SK-N-SH (cell line): ENCODE data around the gene KCNG4. TPM values are rescaled to one million over a fixed set of nuclear protein-coding genes. Genes with fewer than 3 reads are reported as not detected.

Experiments used
- CTCF ChIA-PET: fragments of 300-600, 350-600 bp; formaldehyde crosslinking; extraction: SDS; loops from one replicate; lab custom pipeline; 2021; lab: Yijun Ruan, JAX
- POLR2A ChIA-PET: fragments of 350-600 bp; sonication (Branson Sonifier 250); formaldehyde crosslinking; extraction: SDS; loops from one replicate; lab custom pipeline; 2020; ENCODE audit warnings: antibody characterized with exemption, inconsistent platforms; lab: Yijun Ruan, JAX
- DNase-seq: peaks from one replicate; pipeline ENCODE4 v3.0.0; 2012
- H2AFZ ChIP-seq: fragments of 200-600 bp; sonication (generic); 2 replicates; pipeline ENCODE4 v1.8.1; 2016; ENCODE audit warnings: antibody characterized with exemption, mild to moderate bottlenecking, low read depth
- H3F3A ChIP-seq: fragments of 200-600 bp; sonication (generic); replicated peaks from 2 replicates; pipeline ENCODE3; 2016; ENCODE audit warnings: antibody characterized with exemption, mild to moderate bottlenecking; ENCODE audit not compliant: insufficient read depth
- H3K27ac ChIP-seq, 2 experiments: fragments of 200-500 bp in 1 of 2; fragments of 200-600 bp in 1 of 2; sonication (Bioruptor generic) in 1 of 2; sonication (generic), shearing (Covaris generic) in 1 of 2; 2 replicates each; pipeline versions ENCODE4 v1.5.1 to v1.6.1; 2014 to 2016; ENCODE audit warnings: low read depth in 2 of 2, inconsistent platforms in 1 of 2, low read length in 1 of 2, mild to moderate bottlenecking in 1 of 2, mixed read lengths in 1 of 2
- H3K27me3 ChIP-seq: fragments of 200-600 bp; sonication (generic), shearing (Covaris generic); 2 replicates; pipeline ENCODE4 v1.6.1; 2016; ENCODE audit warnings: mixed run types; ENCODE audit not compliant: insufficient read depth
- H3K36me3 ChIP-seq, 2 experiments: fragments of 200-500 bp in 1 of 2; fragments of 200-600 bp in 1 of 2; sonication (Bioruptor generic) in 1 of 2; sonication (generic) in 1 of 2; replicated peaks in 1 of 2; 2 replicates each; pipeline versions ENCODE3 to v1.5.1; 2014 to 2016; ENCODE audit warnings: low read length in 1 of 2, mild to moderate bottlenecking in 1 of 2; ENCODE audit not compliant: insufficient read depth in 2 of 2, control insufficient read depth in 1 of 2
- H3K4me1 ChIP-seq, 2 experiments: fragments of 200-500 bp in 1 of 2; fragments of 200-600 bp in 1 of 2; sonication (Bioruptor generic) in 1 of 2; sonication (generic), shearing (Covaris generic) in 1 of 2; 2 replicates each; pipeline versions ENCODE4 v1.5.1 to v1.6.1; 2014 to 2016; ENCODE audit warnings: low read depth in 1 of 2, low read length in 1 of 2, mixed run types in 1 of 2; ENCODE audit not compliant: insufficient read depth in 2 of 2, control insufficient read depth in 1 of 2
- H3K4me2 ChIP-seq: fragments of 200-600 bp; sonication (generic), shearing (Covaris generic); 2 replicates; pipeline ENCODE4 v1.6.1; 2017; ENCODE audit warnings: mixed run types
- H3K4me3 ChIP-seq, 2 experiments: fragments of 200-500 bp in 1 of 2; fragments of 200-600 bp in 1 of 2; sonication (Bioruptor generic) in 1 of 2; sonication (generic), shearing (Covaris generic) in 1 of 2; 2 replicates each; pipeline versions ENCODE4 v1.5.1 to v1.8.1; 2014 to 2016; ENCODE audit warnings: low read depth in 2 of 2, inconsistent platforms in 1 of 2, low read length in 1 of 2, mild to moderate bottlenecking in 1 of 2, mixed read lengths in 1 of 2, moderate library complexity in 1 of 2
- H3K79me2 ChIP-seq: fragments of 200-600 bp; sonication (generic); 2 replicates; pipeline ENCODE4 v1.8.1; 2017; ENCODE audit warnings: mild to moderate bottlenecking; ENCODE audit not compliant: insufficient read depth
- H3K9ac ChIP-seq: fragments of 200-600 bp; sonication (generic); 2 replicates; pipeline ENCODE4 v1.6.1; 2017; ENCODE audit warnings: mixed run types
- H3K9me2 ChIP-seq: fragments of 200-600 bp; sonication (generic); 2 replicates; pipeline ENCODE4 v1.6.1; 2017; ENCODE audit warnings: mixed run types
- H3K9me3 ChIP-seq: fragments of 200-600 bp; sonication (generic); 2 replicates; pipeline ENCODE4 v1.6.1; 2017; ENCODE audit warnings: mixed run types, mild to moderate bottlenecking, moderate library complexity
- H4K20me1 ChIP-seq: fragments of 200-600 bp; sonication (generic); 2 replicates; pipeline ENCODE4 v1.6.1; 2017; ENCODE audit warnings: mild to moderate bottlenecking, mixed run types; ENCODE audit not compliant: insufficient read depth
- ELF1 ChIP-seq: IDR thresholded peaks from 2 replicates; pipeline ENCODE4 v1.4.0; 2012
- EZH2phosphoT487 ChIP-seq: fragments of 200-600 bp; sonication (generic); IDR thresholded peaks from 2 replicates; pipeline ENCODE4 v1.6.1; 2017; ENCODE audit warnings: low read depth, mixed run types, mild to moderate bottlenecking, antibody characterized with exemption, moderate library complexity, borderline replicate concordance
- GABPA ChIP-seq: IDR thresholded peaks from 2 replicates; pipeline ENCODE4 v1.4.0; 2012; ENCODE audit warnings: low read depth, mild to moderate bottlenecking
- GATA2 ChIP-seq: sonication (generic); formaldehyde crosslinking; IDR thresholded peaks from 2 replicates; pipeline ENCODE4 v1.5.0; 2020; ENCODE audit warnings: mild to moderate bottlenecking, missing genetic modification reagents
- IRF3 ChIP-seq: fragments of 150-350 bp; IDR thresholded peaks from 2 replicates; pipeline ENCODE4 v1.6.1; 2016; ENCODE audit warnings: mild to moderate bottlenecking, low read depth, low read length
- MAX ChIP-seq: IDR thresholded peaks from 2 replicates; pipeline ENCODE4 v1.4.0; 2012; ENCODE audit warnings: low read depth
- MEF2A ChIP-seq: IDR thresholded peaks from 2 replicates; pipeline ENCODE4 v1.4.0; 2012; ENCODE audit warnings: low read depth, borderline replicate concordance
- PBX3 ChIP-seq: IDR thresholded peaks from 2 replicates; pipeline ENCODE4; 2012
- REST ChIP-seq: IDR thresholded peaks from 2 replicates; pipeline ENCODE4 v1.6.1; 2012; ENCODE audit warnings: mild to moderate bottlenecking, low read depth, low read length, moderate library complexity
- SIN3A ChIP-seq: IDR thresholded peaks from 2 replicates; pipeline ENCODE4 v1.6.1; 2012; ENCODE audit warnings: low read depth, mild to moderate bottlenecking, low read length, moderate library complexity, borderline replicate concordance
- TAF1 ChIP-seq: IDR thresholded peaks from 2 replicates; pipeline ENCODE4 v1.6.1; 2012; ENCODE audit warnings: low read depth, mild to moderate bottlenecking, low read length, moderate library complexity, borderline replicate concordance
- USF1 ChIP-seq: IDR thresholded peaks from 2 replicates; pipeline ENCODE4 v1.4.0; 2012; ENCODE audit warnings: low read depth, borderline replicate concordance
- YY1 ChIP-seq: IDR thresholded peaks from 2 replicates; pipeline ENCODE4 v1.4.0; 2012; ENCODE audit warnings: low read depth, mild to moderate bottlenecking
- WGBS: methylation state at CpG from one replicate; pipeline ENCODE4 v1.1.6; 2017; ENCODE audit warnings: low lambda C conversion rate; 5-methylcytosine and 5-hydroxymethylcytosine counted together
- polyA plus RNA-seq, 3 experiments: library from polyadenylated mRNA; depleted of rRNA; stranded (reverse); fragments of >200 nt; gene quantifications; 2 replicates each; pipeline ENCODE4 v1.2.3, GENCODE V29; 2012

The KCNG4 gene
- polyA plus RNA-seq, 1 of the 3 experiments (the other 2 are of a cell fraction), result not detected

GRCh38 chr16:84233748-84234147 is 6.1 kb downstream of the KCNG4 start (continued):
- no peak for TF ChIP-seq MAX
- TF ChIP-seq EZH2phosphoT487, result no peak
- TF ChIP-seq GABPA, result no peak
- TF ChIP-seq IRF3, result no peak

GRCh38 chr16:84232969-84233368 is 6.8 kb downstream of the KCNG4 start:
- Histone ChIP-seq H3K4me1 (peaks cover 2 to 12% of the 10 kb centered on the region in 2 experiments; a peak in 2 of 4 replicates), H3K27ac (no peak overlapping the region), H3K9ac (no peak overlapping the region), H3K9me2 (no peaks in the 10 kb centered on the region), H3F3A (peaks cover 3% of the 10 kb centered on the region), H3K4me2 (no peak overlapping the region), H3K79me2 (no peaks in the 10 kb centered on the region), H3K27me3 (no peaks in the 10 kb centered on the region; the same call in 1 of the 2 replicates), H2AFZ (no peak overlapping the region), H4K20me1 (no peaks in the 10 kb centered on the region), H3K36me3 (no peaks in the 10 kb centered on the region), H3K9me3 (no peaks in the 10 kb centered on the region), H3K4me3 (no peak overlapping the region)
- WGBS, result 91% methylated on average over 5 of the region's 5 CpGs
- no peak for DNase-seq
- POLR2A ChIA-PET, result no interaction called here
- TF ChIP-seq YY1 (no peak), SIN3A (no peak), GATA2 (CRISPR knock-in tag) (no peak), PBX3 (no peak), MEF2A (no peak), TAF1 (no peak), ELF1 (no peak), GABPA (no peak), MAX (no peak), USF1 (no peak), REST (no peak)
- CTCF ChIA-PET, result interaction anchor here (1.3 to 1.6 kb wide), 4 partner anchors 17 to 46 kb away, joined by 3 to 5 read pairs (median 4); partner anchors contain the start of gene TAF1C
